Measurements from ENCODE around the gene SEPTIN3. TPM values are rescaled to one million over a fixed set of nuclear protein-coding genes. Genes with fewer than 3 reads are reported as not detected.

SEPTIN3 gene
- total RNA-seq, 1 donor from 2014 or later: not detected

DNA sequence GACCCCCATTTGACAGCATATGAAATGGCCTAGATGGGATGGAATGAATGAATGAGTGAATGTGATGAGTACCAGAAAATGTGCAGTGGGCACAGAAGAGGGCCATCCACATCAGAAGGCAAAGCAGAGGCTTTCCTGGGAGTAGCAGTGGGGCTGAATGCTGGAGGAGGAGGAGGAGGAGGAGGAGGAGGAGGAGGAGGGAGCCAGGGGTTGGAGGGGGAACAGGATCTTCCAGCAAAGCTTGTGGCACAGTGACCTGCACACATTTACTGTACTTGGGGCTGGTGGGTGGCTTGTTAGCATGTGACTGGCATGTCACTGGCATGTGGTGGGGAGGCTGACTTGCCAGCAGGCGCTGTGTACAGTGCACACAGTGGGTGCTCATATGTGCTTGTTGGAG, 9.5 kb downstream of the SEPTIN3 start:
- H3K27ac ChIP-seq (replicated peaks): no peak overlapping the region
- no peaks in the 10 kb centered on the region for H3K36me3 ChIP-seq
- DNase-seq: no peak
- H3K9me3 ChIP-seq (replicated peaks): no peaks in the 10 kb centered on the region
- TF ChIP-seq, protein P1, sequence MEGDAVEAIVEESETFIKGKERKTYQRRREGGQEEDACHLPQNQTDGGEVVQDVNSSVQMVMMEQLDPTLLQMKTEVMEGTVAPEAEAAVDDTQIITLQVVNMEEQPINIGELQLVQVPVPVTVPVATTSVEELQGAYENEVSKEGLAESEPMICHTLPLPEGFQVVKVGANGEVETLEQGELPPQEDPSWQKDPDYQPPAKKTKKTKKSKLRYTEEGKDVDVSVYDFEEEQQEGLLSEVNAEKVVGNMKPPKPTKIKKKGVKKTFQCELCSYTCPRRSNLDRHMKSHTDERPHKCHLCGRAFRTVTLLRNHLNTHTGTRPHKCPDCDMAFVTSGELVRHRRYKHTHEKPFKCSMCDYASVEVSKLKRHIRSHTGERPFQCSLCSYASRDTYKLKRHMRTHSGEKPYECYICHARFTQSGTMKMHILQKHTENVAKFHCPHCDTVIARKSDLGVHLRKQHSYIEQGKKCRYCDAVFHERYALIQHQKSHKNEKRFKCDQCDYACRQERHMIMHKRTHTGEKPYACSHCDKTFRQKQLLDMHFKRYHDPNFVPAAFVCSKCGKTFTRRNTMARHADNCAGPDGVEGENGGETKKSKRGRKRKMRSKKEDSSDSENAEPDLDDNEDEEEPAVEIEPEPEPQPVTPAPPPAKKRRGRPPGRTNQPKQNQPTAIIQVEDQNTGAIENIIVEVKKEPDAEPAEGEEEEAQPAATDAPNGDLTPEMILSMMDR (IDR thresholded peaks at IDR 0.05; ENCODE audit: borderline replicate concordance): no peak
- peaks cover 10% of the 10 kb centered on the region for H3K4me1 ChIP-seq
- H3K27me3 ChIP-seq (ENCODE audit: low read depth): peaks cover 62% of the 10 kb centered on the region
- H3K4me3 ChIP-seq: no peak overlapping the region
- intact Hi-C loops (cut with micrococcal nuclease): no loop called here

DNA sequence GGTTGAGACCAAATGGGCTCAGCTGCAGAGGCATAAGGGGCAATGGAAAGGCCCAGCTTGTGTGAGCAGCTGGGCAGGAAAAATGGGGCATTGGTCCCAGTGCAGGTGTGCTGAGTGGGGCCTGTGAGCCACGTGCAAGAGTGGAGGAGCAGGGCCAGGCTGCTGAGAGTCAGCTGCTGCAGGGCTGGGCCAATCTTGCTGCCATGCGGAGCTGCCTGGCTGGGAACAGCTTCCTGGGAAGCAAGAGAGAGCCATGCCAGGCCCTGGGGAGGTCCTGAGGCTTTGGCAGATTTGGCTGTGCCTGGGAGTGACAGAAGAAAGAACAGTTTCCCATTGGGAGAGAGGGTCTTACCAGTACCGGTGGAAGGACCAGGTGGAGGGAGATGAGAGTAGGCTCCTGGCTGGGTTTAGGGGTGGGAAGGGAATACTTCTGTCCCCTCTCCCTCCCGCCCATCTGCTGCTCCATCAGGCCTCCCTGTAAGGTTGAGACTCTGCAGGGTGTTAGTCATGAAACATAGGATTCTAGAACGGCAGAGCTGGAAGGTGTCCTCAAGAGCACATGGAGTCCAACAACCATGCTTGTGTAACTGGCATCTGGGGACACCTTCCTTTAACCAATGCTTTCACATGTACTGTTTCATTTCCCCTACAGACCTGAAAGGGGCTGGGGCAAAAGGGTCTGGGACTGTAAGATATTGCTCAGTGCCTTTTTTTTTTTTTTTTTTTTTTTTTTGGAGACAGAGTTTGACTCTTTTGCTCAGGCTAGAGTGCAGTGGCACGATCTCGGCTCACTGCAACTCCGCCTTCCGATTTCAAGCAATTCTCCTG, 10.4 kb downstream of the SEPTIN3 start:
- H3K9me3 ChIP-seq (replicated peaks): no peaks in the 10 kb centered on the region
- no peak overlapping the region for H3K27ac ChIP-seq (replicated peaks)
- no peak overlapping the region for H3K4me3 ChIP-seq
- peaks cover 10% of the 10 kb centered on the region for H3K4me1 ChIP-seq
- TF ChIP-seq, protein P1 (IDR thresholded peaks at IDR 0.05; ENCODE audit: borderline replicate concordance): no peak
- intact Hi-C loops (cut with micrococcal nuclease): no loop called here
- no peak for DNase-seq
- no peaks in the 10 kb centered on the region for H3K36me3 ChIP-seq
- peaks cover 53% of the 10 kb centered on the region for H3K27me3 ChIP-seq (ENCODE audit: low read depth)

DNA sequence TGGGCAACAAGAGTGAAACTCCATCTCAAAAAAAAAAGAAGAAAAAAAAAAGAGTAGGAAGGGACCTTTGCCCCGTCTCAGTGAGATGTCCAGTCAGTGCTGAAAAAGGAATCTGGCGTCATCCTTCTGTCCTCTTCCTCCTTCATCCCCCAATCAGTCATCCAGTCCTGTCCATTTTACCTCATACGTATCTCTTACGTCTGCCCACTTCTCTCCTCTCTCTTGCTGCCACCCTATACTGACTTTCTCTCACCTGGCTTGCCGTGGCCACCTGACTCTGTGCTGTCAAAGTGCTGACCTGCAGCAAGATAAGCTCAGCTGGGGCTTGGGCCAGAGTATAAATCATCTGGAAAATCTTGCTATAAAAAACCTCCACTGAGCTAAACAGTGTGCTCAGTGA, 13.6 kb downstream of the SEPTIN3 start:
- no peak for DNase-seq
- TF ChIP-seq, protein P1 (IDR thresholded peaks at IDR 0.05; ENCODE audit: borderline replicate concordance): no peak
- Histone ChIP-seq H3K4me1 (no peaks in the 10 kb centered on the region), H3K27me3 (ENCODE audit: low read depth) (peaks cover 29% of the 10 kb centered on the region), H3K36me3 (no peaks in the 10 kb centered on the region), H3K4me3 (no peak overlapping the region), H3K9me3 (replicated peaks) (no peaks in the 10 kb centered on the region), H3K27ac (replicated peaks) (no peak overlapping the region)
- intact Hi-C loops (cut with micrococcal nuclease): no loop called here

DNA sequence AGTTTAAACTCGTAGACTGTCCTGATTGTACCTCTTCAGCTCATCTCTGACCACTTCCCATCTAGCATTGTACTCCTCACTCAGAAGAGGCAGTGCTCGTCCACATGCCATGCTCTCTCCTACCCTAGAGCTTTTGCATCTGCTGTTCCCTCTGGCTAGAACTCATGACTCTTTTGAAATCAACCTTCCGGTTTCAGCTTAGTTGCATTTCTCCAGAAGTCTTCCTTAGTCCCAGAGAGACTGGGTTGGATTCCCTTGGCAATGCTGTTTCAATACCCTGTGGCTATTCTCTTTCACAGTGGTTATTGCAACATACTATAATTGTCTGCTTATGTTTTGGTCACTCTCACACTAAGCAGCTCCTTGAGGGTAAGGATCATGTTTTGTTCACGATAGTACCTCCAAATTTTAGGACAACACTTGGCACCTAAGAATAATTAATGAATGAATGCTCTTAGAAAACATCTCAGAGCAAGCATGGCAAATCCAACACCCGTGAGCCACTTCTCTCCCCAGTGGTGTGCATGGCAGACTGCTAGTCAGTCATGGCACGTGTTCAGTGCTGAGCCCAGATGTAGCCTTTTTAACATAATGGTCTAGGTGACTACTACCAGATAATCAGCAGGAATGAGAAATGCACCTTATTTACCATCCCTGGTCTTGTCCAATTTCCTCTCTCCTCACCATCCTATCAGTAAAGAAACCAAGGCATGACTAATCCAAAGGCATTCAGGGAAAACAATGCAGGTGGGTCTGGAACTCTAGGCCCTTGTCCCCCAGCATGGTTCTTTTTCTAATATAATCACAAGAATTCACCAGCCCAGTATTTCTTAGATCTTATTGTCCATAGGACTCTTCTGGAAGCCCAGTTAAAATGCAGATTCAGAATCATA, 14.5 kb downstream of the SEPTIN3 start:
- no peak overlapping the region for H3K4me3 ChIP-seq
- peaks cover 32% of the 10 kb centered on the region for H3K27me3 ChIP-seq (ENCODE audit: low read depth)
- no peaks in the 10 kb centered on the region for H3K36me3 ChIP-seq
- TF ChIP-seq, protein P1 (IDR thresholded peaks at IDR 0.05; ENCODE audit: borderline replicate concordance): no peak
- H3K4me1 ChIP-seq: no peaks in the 10 kb centered on the region
- intact Hi-C loops (cut with micrococcal nuclease): no loop called here
- DNase-seq: no peak
- H3K27ac ChIP-seq (replicated peaks): no peak overlapping the region
- H3K9me3 ChIP-seq (replicated peaks): no peaks in the 10 kb centered on the region

DNA sequence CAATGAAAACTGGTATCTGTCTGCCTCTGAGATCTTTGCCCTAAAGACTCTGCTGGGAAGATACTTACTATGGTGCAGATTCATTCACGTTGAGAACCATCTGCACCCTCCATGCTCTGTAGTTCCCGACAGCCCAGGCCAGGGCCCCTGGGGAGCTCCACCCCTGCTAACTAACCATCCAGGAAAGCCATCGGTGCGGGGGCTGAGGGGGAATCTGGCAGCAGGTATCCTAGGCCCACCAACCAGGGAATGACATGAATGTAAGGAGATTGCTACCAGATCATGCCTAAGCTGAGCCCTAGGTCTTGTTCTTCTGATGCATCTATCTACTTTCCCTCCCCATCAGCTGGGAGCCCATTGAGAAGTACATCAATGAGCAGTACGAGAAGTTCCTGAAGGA, 18.0 kb downstream of the SEPTIN3 start:
- Histone ChIP-seq H3K36me3 (no peaks in the 10 kb centered on the region), H3K4me3 (no peak overlapping the region), H3K27me3 (ENCODE audit: low read depth) (peaks cover 25% of the 10 kb centered on the region), H3K4me1 (no peaks in the 10 kb centered on the region), H3K27ac (replicated peaks) (no peak overlapping the region), H3K9me3 (replicated peaks) (no peaks in the 10 kb centered on the region)
- DNase-seq: no peak
- intact Hi-C loops (cut with micrococcal nuclease): no loop called here
- TF ChIP-seq, protein P1 (IDR thresholded peaks at IDR 0.05; ENCODE audit: borderline replicate concordance): no peak
